Hypothalamus (tissue), 51 donors: ENCODE measurements around the gene ASIC1.

ENCODE experiments used
- DNase-seq, 51 donors: peaks; one replicate each; lab custom pipeline; 2025; lab: John Stamatoyannopoulos, UW

ASIC1 gene

GRCh38 chr12:50039151-50039835 is 18.1 kb upstream of the ASIC1 start:
- DNase-seq = peak in 46 of 51 donors; percentile 17 to 91 (median 64)

- DNase-seq = no peak
Measured at GRCh38 chr12:50040657-50041056, 16.7 kb upstream of the ASIC1 start.

- no peak for DNase-seq
Measured at GRCh38 chr12:50041062-50041860, 16.1 kb upstream of the ASIC1 start.

- DNase-seq = no peak
Measured at GRCh38 chr12:50041962-50042361, 15.4 kb upstream of the ASIC1 start.

- DNase-seq = no peak
Measured at GRCh38 chr12:50042693-50043092, 14.7 kb upstream of the ASIC1 start.

- no peak for DNase-seq
Measured at GRCh38 chr12:50043308-50043707, 14.1 kb upstream of the ASIC1 start.

- DNase-seq = no peak
Measured at GRCh38 chr12:50043854-50044253, 13.5 kb upstream of the ASIC1 start.

- no peak for DNase-seq
Measured at GRCh38 chr12:50047693-50048250, 9.6 kb upstream of the ASIC1 start.

GRCh38 chr12:50049254-50050118 is 7.9 kb upstream of the ASIC1 start:
- no peak for DNase-seq

GRCh38 chr12:50050119-50050385 is 7.3 kb upstream of the ASIC1 start:
- no peak for DNase-seq

GRCh38 chr12:50050410-50051098 is 6.8 kb upstream of the ASIC1 start:
- peak in 9 of 51 donors; percentile 12 to 44 (median 20) for DNase-seq

GRCh38 chr12:50051101-50051806 is 6.1 kb upstream of the ASIC1 start:
- DNase-seq = no peak

GRCh38 chr12:50052544-50052943 is 4.9 kb upstream of the ASIC1 start:
- no peak for DNase-seq

- no peak for DNase-seq
Measured at GRCh38 chr12:50052964-50053363, 4.4 kb upstream of the ASIC1 start.

GRCh38 chr12:50053583-50053982 is 3.8 kb upstream of the ASIC1 start:
- no peak for DNase-seq

- DNase-seq = peak in 29 of 51 donors; percentile 10 to 74 (median 46)
Measured at GRCh38 chr12:50055831-50056638, 1.4 kb upstream of the ASIC1 start.

- no peak for DNase-seq
Measured at GRCh38 chr12:50056639-50056976, 788 bp upstream of the ASIC1 start.

GRCh38 chr12:50057896-50058670 is 687 bp downstream of the ASIC1 start:
- DNase-seq = peak in 10 of 51 donors; percentile 16 to 47 (median 28)
